Peyer's patch (tissue), 4 donors: ENCODE results near the gene SLC39A10. TPM values are rescaled to one million over a fixed set of nuclear protein-coding genes. Genes with fewer than 3 reads are reported as not detected.

Experiments used
- DNase-seq, 3 donors: peaks; one replicate each; pipeline ENCODE4 v3.0.0-alpha.2; 2017 to 2019
- H3K27ac ChIP-seq, 4 donors: fragments of 200-600 bp; sonication (generic); one replicate each; pipeline ENCODE4 v1.5.1; 2016 to 2019
- H3K27me3 ChIP-seq, 2 donors: fragments of 200-600 bp; sonication (generic); one replicate each; pipeline ENCODE4 v1.5.1; 2019
- H3K36me3 ChIP-seq, 3 donors: fragments of 200-600 bp; sonication (generic); one replicate each; pipeline ENCODE4 v1.5.1; 2016 to 2019
- H3K4me1 ChIP-seq, 4 donors: fragments of 200-600 bp; sonication (generic); one replicate each; pipeline ENCODE4 v1.5.1; 2016 to 2019
- H3K4me3 ChIP-seq, 4 donors: fragments of 200-600 bp; sonication (generic); 1 replicate in 3 of 4; 2 replicates in 1 of 4; pipeline ENCODE4 v1.5.1; 2016 to 2019; ENCODE audit warnings: mild to moderate bottlenecking in 1 of 4
- H3K9me3 ChIP-seq, 4 donors: fragments of 200-600 bp; sonication (generic); one replicate each; pipeline ENCODE4 v1.5.1; 2016 to 2019; ENCODE audit warnings: mild to moderate bottlenecking in 1 of 4
- POLR2A ChIP-seq, 2 donors: fragments of 450-650 bp; IDR thresholded peaks; one replicate each; pipeline ENCODE4 v1.5.1; 2017; ENCODE audit warnings: antibody characterized with exemption in 2 of 2, mild to moderate bottlenecking in 2 of 2, moderate library complexity in 2 of 2
- total RNA-seq, 4 donors: library from RNA; depleted of rRNA; stranded (reverse); fragments of >200 nt; gene quantifications; one replicate each; pipeline ENCODE4 v1.1.0, GENCODE V29; 2016
- TF ChIP-seq, protein P1 (sequence below), 6 experiments: fragments of 450-650 bp in 4 of 6; fragments of 200-600 bp in 2 of 6; sonication (generic) in 1 of 6; IDR thresholded peaks; one replicate each; pipeline ENCODE4 v1.5.1; 2017 to 2019; ENCODE audit warnings: antibody characterized with exemption in 6 of 6, mild to moderate bottlenecking in 3 of 6, moderate library complexity in 1 of 6

The SLC39A10 gene
- total RNA-seq, 4 donors from 2014 or later = 6.0 to 30.5 (median 10.3) TPM

DNA sequence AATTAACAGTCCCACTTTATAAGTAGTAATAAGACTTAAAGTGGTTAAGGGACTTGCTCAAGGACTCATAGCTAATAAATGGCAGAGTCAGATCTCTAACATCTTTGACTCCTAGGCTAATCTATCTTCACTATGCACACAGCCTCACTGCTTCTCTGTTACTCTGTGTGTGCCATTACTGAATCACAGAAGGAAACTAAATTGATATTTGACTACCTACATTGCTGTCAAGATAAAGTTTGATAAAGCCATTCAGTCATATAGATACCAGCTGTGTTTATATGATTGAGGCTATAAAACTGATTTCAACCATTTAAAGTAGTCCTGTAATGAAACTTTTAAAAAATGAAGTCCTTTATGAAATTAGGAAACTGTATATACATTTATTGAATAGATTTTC is 10.9 kb downstream of the SLC39A10 start:
- Histone ChIP-seq H3K9me3 (no peaks in the 10 kb centered on the region), H3K36me3 (no peaks in the 10 kb centered on the region), H3K27me3 (no peaks in the 10 kb centered on the region), H3K4me1 (peaks cover 0 to 6% (median 2%) of the 10 kb centered on the region in 4 donors), H3K27ac (no peak overlapping the region), H3K4me3 (no peak overlapping the region)
- no peak for TF ChIP-seq POLR2A (IDR thresholded peaks at IDR 0.05)
- TF ChIP-seq, protein P1, sequence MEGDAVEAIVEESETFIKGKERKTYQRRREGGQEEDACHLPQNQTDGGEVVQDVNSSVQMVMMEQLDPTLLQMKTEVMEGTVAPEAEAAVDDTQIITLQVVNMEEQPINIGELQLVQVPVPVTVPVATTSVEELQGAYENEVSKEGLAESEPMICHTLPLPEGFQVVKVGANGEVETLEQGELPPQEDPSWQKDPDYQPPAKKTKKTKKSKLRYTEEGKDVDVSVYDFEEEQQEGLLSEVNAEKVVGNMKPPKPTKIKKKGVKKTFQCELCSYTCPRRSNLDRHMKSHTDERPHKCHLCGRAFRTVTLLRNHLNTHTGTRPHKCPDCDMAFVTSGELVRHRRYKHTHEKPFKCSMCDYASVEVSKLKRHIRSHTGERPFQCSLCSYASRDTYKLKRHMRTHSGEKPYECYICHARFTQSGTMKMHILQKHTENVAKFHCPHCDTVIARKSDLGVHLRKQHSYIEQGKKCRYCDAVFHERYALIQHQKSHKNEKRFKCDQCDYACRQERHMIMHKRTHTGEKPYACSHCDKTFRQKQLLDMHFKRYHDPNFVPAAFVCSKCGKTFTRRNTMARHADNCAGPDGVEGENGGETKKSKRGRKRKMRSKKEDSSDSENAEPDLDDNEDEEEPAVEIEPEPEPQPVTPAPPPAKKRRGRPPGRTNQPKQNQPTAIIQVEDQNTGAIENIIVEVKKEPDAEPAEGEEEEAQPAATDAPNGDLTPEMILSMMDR (IDR thresholded peaks at IDR 0.05) = no peak
- DNase-seq = no peak

GRCh38 chr2:195670191-195670590 is 13.2 kb downstream of the SLC39A10 start:
- Histone ChIP-seq H3K4me3 (no peak overlapping the region), H3K9me3 (no peaks in the 10 kb centered on the region), H3K27ac (no peak overlapping the region), H3K4me1 (peaks cover 0 to 6% (median 0%) of the 10 kb centered on the region in 4 donors), H3K36me3 (no peaks in the 10 kb centered on the region), H3K27me3 (no peaks in the 10 kb centered on the region)
- DNase-seq = no peak
- no peak for TF ChIP-seq POLR2A (IDR thresholded peaks at IDR 0.05)
- TF ChIP-seq, protein P1 (IDR thresholded peaks at IDR 0.05) = no peak

DNA sequence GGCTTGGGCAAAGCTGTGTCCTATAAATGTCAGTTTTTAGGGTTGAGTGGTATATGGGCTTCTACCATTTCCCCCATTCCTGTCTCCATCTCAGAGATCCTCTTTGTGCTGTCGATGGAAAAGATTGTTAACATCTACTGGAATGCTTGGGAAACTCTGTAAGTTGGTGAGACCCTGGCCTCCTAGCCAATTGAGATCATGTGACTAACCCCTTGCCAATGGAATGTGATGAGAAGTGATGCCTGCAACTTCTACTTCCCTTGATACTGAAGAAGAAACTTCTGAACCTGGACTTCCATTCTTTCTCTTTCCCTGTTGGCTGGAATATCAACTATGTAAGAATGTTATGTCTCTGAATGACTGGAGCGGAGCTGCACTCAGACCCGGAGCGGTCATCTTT is 14.5 kb downstream of the SLC39A10 start:
- Histone ChIP-seq H3K4me1 (peaks cover 0 to under 1% (median 0%) of the 10 kb centered on the region in 4 donors), H3K27ac (no peak overlapping the region), H3K36me3 (no peaks in the 10 kb centered on the region), H3K27me3 (no peaks in the 10 kb centered on the region), H3K4me3 (no peak overlapping the region), H3K9me3 (no peaks in the 10 kb centered on the region)
- DNase-seq = no peak
- no peak for TF ChIP-seq POLR2A (IDR thresholded peaks at IDR 0.05)
- TF ChIP-seq, protein P1 (IDR thresholded peaks at IDR 0.05) = no peak

- TF ChIP-seq POLR2A (IDR thresholded peaks at IDR 0.05) = no peak
- TF ChIP-seq, protein P1 (IDR thresholded peaks at IDR 0.05) = peak in 3 of 6 experiments; percentile 33 to 41 (median 40)
- Histone ChIP-seq H3K27ac (no peak overlapping the region), H3K4me3 (no peak overlapping the region), H3K4me1 (no peaks in the 10 kb centered on the region), H3K27me3 (no peaks in the 10 kb centered on the region), H3K36me3 (no peaks in the 10 kb centered on the region), H3K9me3 (no peaks in the 10 kb centered on the region)
- DNase-seq = no peak
Measured at GRCh38 chr2:195672674-195673073, 15.6 kb downstream of the SLC39A10 start.

GRCh38 chr2:195674491-195675221 is 17.6 kb downstream of the SLC39A10 start:
- no peak for TF ChIP-seq POLR2A (IDR thresholded peaks at IDR 0.05)
- TF ChIP-seq, protein P1 (IDR thresholded peaks at IDR 0.05) = no peak
- Histone ChIP-seq H3K9me3 (no peaks in the 10 kb centered on the region), H3K27me3 (no peaks in the 10 kb centered on the region), H3K4me1 (no peaks in the 10 kb centered on the region), H3K27ac (no peak overlapping the region), H3K4me3 (no peak overlapping the region), H3K36me3 (no peaks in the 10 kb centered on the region)
- DNase-seq = no peak
